ENCODE measurements around the gene CYP2F1.

DNA sequence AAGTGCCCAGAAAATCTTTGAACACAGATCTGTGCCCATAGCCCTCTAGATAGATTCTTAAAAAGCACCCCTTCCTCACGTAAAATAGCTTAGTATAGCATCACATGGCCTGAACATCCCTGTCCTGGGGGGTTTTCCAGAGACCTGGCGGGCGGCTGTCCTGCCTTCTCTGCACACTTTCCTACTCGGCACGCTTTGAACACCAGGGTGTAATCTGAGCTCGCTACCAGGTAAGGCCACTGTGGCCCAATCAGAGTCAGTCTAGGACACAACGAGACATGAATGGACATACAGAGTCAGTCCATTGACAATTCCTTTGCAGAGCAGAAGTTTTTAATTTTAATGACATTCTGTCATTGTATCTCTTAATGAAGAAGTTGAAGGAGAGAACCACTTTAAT, 17.9 kb upstream of the CYP2F1 start:
- TF ChIP-seq, protein P1, sequence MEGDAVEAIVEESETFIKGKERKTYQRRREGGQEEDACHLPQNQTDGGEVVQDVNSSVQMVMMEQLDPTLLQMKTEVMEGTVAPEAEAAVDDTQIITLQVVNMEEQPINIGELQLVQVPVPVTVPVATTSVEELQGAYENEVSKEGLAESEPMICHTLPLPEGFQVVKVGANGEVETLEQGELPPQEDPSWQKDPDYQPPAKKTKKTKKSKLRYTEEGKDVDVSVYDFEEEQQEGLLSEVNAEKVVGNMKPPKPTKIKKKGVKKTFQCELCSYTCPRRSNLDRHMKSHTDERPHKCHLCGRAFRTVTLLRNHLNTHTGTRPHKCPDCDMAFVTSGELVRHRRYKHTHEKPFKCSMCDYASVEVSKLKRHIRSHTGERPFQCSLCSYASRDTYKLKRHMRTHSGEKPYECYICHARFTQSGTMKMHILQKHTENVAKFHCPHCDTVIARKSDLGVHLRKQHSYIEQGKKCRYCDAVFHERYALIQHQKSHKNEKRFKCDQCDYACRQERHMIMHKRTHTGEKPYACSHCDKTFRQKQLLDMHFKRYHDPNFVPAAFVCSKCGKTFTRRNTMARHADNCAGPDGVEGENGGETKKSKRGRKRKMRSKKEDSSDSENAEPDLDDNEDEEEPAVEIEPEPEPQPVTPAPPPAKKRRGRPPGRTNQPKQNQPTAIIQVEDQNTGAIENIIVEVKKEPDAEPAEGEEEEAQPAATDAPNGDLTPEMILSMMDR (IDR thresholded peaks at IDR 0.05): no peak
- TF ChIP-seq EP300 (IDR thresholded peaks at IDR 0.05): no peak
